ENCODE results near the gene ACAP1. TPM values are rescaled to one million over a fixed set of nuclear protein-coding genes. Genes with fewer than 3 reads are reported as not detected.

ACAP1 gene
- total RNA-seq, 1 donor from 2014 or later: 16.0 TPM

- Mint-ChIP-seq H3K9me3 (ENCODE audit: unreplicated experiment) (no peaks in the 10 kb centered on the region), H3K36me3 (ENCODE audit: low read depth, unreplicated experiment) (no peaks in the 10 kb centered on the region), H3K27ac (ENCODE audit: unreplicated experiment) (peak overlapping the region; percentile 96), H3K4me1 (ENCODE audit: low read depth, unreplicated experiment) (peaks cover 13% of the 10 kb centered on the region), H3K27me3 (ENCODE audit: low read depth, unreplicated experiment) (no peaks in the 10 kb centered on the region), H3K4me3 (ENCODE audit: unreplicated experiment) (peak overlapping the region; percentile 79)
- no peak for TF ChIP-seq EZH2 (IDR thresholded peaks at IDR 0.05; ENCODE audit: insufficient read depth, low read length)
- no peak for TF ChIP-seq CTCF (IDR thresholded peaks at IDR 0.05; ENCODE audit: insufficient read depth, low read depth, low read length)
- no peak overlapping the region for H3K4me2 ChIP-seq (ENCODE audit: low read length)
- H3K27me3 ChIP-seq (ENCODE audit: insufficient read depth, low read length): no peaks in the 10 kb centered on the region
- no peak overlapping the region for H3K9ac ChIP-seq (ENCODE audit: low read length)
- no peak overlapping the region for H2AFZ ChIP-seq (ENCODE audit: low read depth, low read length)
- H3K9me3 ChIP-seq (ENCODE audit: insufficient read depth, low read depth, low read length): no peaks in the 10 kb centered on the region
- H3K79me2 ChIP-seq (ENCODE audit: insufficient read depth, low read length): peaks cover 23% of the 10 kb centered on the region
- FAIRE-seq: no peak
- no peaks in the 10 kb centered on the region for H3K36me3 ChIP-seq (ENCODE audit: insufficient read depth, low read length)
- DNase-seq (ENCODE audit: low read depth): no peak
- H3K27ac ChIP-seq (ENCODE audit: low read depth, low read length): no peak overlapping the region
- peaks cover 8% of the 10 kb centered on the region for H4K20me1 ChIP-seq (ENCODE audit: insufficient read depth, low read length)
- no peak overlapping the region for H3K4me3 ChIP-seq (ENCODE audit: insufficient read depth, low read depth, low read length)
- H3K4me1 ChIP-seq (ENCODE audit: insufficient read depth, low read length): peaks cover 20% of the 10 kb centered on the region
Observed at GRCh38 chr17:7348478-7349242, 12.3 kb downstream of the ACAP1 start.

- no peaks in the 10 kb centered on the region for H3K36me3 Mint-ChIP-seq (ENCODE audit: low read depth, unreplicated experiment)
- Histone ChIP-seq H3K4me2 (ENCODE audit: low read length) (peak within 1 kb of the TSS; percentile 97), H2AFZ (ENCODE audit: low read depth, low read length) (peak within 1 kb of the TSS; percentile 80), H3K9me3 (ENCODE audit: insufficient read depth, low read depth, low read length) (no peaks in the 10 kb centered on the region), H3K27me3 (ENCODE audit: insufficient read depth, low read length) (peaks cover under 1% of the 10 kb centered on the region), H3K36me3 (ENCODE audit: insufficient read depth, low read length) (no peaks in the 10 kb centered on the region), H3K9ac (ENCODE audit: low read length) (peak within 1 kb of the TSS; percentile 99), H4K20me1 (ENCODE audit: insufficient read depth, low read length) (peaks cover 30% of the 10 kb centered on the region), H3K4me1 (ENCODE audit: insufficient read depth, low read length) (peaks cover 32% of the 10 kb centered on the region), H3K27ac (ENCODE audit: low read depth, low read length) (peak within 1 kb of the TSS; percentile 98), H3K79me2 (ENCODE audit: insufficient read depth, low read length) (peaks cover 34% of the 10 kb centered on the region), H3K4me3 (ENCODE audit: insufficient read depth, low read depth, low read length) (peak within 1 kb of the TSS; percentile 87)
- no peaks in the 10 kb centered on the region for H3K9me3 Mint-ChIP-seq (ENCODE audit: unreplicated experiment)
- peak within 1 kb of the TSS; percentile 99 for H3K27ac Mint-ChIP-seq (ENCODE audit: unreplicated experiment)
- DNase-seq (ENCODE audit: low read depth) (peak; percentile 79), FAIRE-seq (no peak)
- H3K4me3 Mint-ChIP-seq (ENCODE audit: unreplicated experiment): peak within 1 kb of the TSS; percentile 94
- no peaks in the 10 kb centered on the region for H3K27me3 Mint-ChIP-seq (ENCODE audit: low read depth, unreplicated experiment)
- TF ChIP-seq EZH2 (IDR thresholded peaks at IDR 0.05; ENCODE audit: insufficient read depth, low read length) (no peak), CTCF (IDR thresholded peaks at IDR 0.05; ENCODE audit: insufficient read depth, low read depth, low read length) (no peak)
- H3K4me1 Mint-ChIP-seq (ENCODE audit: low read depth, unreplicated experiment): peaks cover 22% of the 10 kb centered on the region
Observed at GRCh38 chr17:7351665-7352502, 15.6 kb downstream of the ACAP1 start, which contains the start of gene KCTD11. Gene KCTD11, plus strand, starts transcription at chr17:7352162.
